GM12872 (cell line): ENCODE data around the gene NCF2.

Experiments used
- CTCF ChIP-seq: IDR thresholded peaks from 3 replicates; pipeline ENCODE4 v1.5.1; 2011; ENCODE audit warnings: low read depth, mild to moderate bottlenecking, low read length, moderate library complexity; ENCODE audit not compliant: insufficient read depth

The NCF2 gene

GRCh38 chr1:183559061-183559460 lies 31.2 kb downstream of the NCF2 start:
- no peak for TF ChIP-seq CTCF

GRCh38 chr1:183554577-183554976 lies 35.7 kb downstream of the NCF2 start:
- no peak for TF ChIP-seq CTCF

GRCh38 chr1:183553764-183554163 lies 36.5 kb downstream of the NCF2 start:
- TF ChIP-seq CTCF = no peak

GRCh38 chr1:183553331-183553730 lies 36.9 kb downstream of the NCF2 start:
- no peak for TF ChIP-seq CTCF

GRCh38 chr1:183552891-183553290 lies 37.4 kb downstream of the NCF2 start:
- TF ChIP-seq CTCF = no peak

- TF ChIP-seq CTCF = no peak
These were observed 37.8 kb downstream of the NCF2 start for GRCh38 chr1:183552441-183552840.

- TF ChIP-seq CTCF = no peak
These were observed 38.3 kb downstream of the NCF2 start for GRCh38 chr1:183551924-183552323.

- no peak for TF ChIP-seq CTCF
These were observed 39.3 kb downstream of the NCF2 start for GRCh38 chr1:183550915-183551314.
